ENCODE data around the gene GRP.

GRP gene

DNA sequence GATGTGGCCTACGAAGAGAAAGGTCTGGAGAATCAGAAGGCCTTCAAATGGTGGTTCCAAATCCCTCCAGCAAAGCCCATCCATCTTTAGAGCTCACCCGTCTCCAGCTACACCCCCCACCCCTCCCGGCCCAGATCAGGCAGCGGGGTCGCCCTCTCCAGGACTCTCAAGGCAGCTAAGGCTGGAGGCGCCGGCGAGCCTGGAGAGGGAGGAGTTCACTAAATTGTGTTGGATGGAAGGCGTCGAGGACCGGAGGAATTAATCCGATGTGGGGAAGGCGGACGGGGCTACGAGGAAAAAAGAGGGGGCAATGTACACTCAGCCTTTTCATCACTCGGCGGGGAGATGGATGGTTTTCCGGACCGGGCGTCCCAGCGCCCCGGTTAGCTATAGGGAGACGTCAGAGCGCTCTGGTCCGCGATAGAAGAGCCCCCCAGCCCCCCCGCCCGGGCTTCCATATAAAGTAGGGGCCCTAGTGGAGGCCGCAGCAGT is at the start of gene GRP:
TSS of gene GRP (plus strand) at position 487 of the 492 bp plus-strand sequence. CDS start 108 bp downstream, outside the sequence.
- DNase-seq: no peak

DNA sequence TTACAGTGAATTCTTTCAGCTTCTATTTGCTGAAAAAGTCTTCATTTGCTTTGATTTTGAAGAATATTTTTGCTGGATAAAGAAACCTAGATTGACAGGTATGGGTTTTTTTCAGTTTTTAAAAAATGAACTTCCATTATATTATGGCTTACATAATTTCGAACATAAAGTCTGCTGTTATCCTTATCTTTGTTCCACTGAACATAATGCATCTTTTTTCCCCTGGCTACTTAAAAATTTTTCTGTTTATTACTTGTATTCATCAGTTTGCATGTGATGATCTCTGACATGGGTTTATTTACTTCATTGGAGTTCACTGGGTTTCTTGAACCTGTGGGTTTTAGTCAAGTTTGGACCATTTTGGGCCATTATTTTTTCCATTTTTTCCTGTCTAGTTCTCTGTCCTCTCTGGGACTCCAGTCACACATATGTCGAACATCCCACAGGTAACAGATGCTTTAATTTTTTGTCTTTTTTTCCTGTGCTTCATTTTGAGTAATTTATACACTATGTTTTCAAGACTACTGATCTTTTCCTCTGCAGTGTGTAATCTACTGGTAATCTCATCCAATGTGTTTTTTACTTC is 47.2 kb upstream of the GRP start:
- no peak for DNase-seq

DNA sequence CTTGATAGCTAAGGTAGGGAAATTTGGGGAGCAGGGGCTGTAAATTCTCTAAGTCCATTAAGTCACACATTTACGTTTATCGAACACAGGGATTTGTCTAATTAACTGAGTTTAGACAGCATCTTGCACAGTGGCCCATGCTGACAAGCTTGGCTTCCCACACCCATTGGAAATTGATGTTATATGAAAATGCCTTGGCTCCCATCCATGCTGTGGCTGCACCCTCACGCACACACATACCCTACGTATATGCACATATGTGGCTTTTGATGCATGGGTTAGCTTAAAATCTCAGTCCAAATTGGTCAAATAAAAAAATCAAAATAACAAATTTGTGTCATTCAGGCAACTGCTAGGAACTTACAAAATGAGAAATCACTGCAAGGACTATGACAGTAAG is 42.5 kb upstream of the GRP start:
- DNase-seq: no peak

DNA sequence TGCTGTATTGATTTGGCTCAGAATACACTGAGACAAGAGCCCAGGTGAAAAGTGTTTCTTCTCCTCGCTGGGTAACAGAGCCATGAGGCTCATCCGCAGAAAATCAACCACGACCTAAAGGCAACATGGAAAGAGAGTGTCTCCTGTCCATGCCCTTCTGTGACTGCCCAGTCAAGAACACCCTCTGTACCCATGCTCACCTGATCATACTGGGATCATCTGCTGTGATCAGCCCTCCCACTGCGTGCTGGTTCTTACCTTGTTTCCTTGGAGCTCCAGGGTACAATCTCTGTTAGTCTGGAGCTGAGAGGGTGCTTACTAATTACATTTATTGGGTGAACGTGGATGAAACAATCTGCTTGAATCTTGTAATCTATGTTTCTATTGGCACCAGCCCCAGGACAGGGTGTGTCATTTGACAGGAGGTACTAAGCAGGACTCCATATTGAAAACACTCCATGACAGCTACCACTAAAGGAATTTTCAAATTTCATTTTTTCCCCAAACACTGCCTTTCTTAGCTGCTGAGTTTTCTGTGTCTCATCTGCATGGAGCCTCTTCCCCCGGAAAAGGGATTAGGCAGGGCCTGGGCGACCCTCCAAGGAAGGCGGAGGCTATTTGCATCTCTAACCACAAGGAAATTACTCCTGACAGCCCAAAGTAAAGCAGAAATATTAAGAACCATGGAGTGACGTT is 39.7 kb upstream of the GRP start:
- no peak for DNase-seq

DNA sequence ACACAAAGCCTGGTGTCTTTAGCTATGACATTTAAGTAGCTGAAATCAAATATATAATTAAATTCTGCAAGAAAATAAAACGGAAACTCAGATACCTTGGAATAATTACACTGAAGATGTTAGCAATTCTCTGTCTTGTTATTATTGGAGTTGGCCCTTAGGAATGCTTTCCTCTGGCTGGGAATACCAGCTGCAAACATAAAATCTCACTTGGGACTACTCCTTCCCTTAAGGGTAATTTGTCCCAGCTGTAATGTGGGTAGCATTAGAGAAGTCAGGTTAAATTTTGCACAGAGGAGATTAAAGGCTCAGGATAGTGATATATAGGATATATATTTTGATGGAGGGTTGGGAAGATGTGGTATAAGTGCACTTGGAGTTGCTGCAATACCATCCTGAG is 37.3 kb upstream of the GRP start:
- no peak for DNase-seq

DNA sequence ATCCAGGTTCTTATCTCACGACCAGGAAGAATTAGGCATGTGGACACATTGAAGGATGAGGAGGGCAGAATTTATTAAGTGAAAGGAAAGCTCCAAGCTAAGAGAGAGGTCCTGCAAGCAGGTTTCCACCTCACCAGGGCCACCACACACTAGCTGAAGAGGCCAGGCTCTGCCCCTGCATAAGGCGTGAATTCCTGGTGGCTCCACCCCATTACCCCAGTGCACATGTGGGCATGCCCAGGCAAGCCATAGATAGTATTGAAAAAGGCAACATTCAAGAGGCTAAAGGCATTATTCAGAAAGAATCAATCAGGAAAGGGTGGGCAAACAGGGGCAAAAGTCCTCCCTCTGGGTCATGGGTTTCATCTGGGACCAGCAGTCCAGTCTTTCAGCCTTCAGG is 30.9 kb upstream of the GRP start:
- DNase-seq: no peak

DNA sequence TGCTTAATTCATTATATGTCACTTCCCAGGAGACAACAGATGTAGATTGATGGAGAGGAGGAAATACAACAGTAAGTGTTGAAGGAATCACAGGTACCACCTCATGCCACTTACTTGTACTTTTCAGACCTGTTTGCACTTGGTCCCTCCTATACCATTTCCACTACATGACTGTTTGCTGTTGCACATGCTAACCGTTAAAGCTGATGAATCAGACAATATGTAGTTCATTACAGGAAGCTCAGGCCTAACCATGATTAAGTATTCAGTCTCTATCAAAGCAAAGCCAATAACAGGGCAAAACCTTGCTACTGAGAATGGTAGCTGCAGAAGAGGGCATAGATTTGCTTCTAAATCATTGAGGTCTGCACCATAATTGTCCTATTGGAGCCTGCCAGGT is 30.2 kb upstream of the GRP start:
- no peak for DNase-seq

DNA sequence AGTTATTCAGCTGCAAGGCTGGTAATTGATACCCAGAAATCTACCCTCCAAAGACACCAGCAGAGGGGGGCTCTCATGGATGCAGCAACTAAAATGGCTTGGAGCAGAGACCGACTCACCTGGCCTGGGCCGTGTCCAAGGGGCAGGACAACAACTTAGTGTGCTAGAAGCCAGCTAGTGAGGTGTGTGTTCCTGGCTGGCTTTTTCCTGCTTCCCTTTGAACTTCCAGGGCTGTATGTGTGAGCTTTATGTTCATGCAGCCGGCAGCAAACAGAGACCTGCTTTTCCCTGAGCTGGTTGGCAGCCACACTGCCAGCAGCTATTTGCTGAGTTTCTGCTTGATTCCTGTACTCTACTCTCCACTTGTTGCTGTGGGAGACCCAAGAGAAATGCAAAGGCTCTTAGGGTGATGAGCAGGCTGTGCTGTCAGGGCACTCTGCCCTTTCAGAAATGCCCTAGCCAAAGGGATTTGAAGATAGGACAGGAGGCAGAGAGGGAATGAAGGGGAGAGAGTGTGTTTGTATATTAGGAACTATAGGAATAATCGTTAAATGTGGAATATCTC is 23.7 kb upstream of the GRP start:
- DNase-seq: no peak

DNA sequence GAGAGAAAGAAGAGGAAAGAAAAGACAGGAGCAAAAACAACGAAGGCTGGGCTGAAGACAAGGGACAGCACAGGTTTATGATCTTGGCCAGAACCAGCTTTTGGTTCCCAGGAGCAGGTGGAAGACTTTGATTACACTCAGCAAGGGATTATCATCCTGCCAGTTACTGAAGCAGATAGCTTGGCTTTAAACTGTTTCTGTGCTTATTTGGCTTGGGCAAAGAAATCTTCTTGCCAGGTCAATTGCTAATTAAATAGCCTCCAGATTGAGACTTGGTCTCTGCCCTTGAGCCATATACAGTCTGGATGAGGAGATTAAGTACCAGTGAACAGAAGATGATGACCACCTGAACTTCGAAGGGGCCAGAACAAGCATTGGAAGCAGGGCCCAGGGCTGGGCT is 22.3 kb upstream of the GRP start:
- DNase-seq: no peak

DNA sequence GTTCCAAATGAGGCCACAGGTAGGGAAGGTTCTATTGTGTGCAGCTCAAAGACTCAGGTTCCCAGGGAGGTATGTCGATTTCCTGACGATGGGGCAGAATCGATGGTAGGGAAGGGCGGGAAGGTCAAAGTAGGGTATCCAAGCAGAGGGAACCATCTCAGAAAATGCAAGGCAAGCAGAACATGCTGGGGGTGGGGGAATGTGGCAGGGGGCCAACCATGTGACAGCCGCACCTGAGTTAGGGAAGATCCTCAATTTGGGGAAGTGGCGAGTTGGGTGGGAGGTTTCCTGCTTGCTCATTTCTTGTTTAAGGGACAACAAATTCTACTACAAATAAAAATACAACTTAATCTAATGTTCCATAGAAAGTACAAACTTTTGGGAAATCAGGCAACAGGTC is 21.7 kb upstream of the GRP start:
- no peak for DNase-seq

DNA sequence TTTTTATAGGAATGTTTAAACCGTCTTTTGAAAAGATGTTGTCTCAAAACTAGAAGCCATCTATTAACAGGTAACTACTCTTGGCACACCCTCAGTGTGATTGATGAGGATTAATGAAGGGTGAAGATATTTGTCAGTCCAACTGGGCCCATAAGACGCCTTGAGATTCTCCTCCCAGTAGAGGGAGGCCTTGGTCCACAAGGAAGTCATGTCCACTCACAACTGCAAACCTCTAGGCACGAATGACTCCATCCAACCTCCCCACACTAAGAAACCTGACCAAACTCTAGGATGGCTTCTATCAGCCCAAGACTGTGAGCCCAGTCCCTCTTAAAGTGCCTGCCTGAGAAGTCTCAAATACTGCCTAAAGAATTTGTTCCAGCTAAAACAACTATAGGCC is 19.2 kb upstream of the GRP start:
- no peak for DNase-seq

DNA sequence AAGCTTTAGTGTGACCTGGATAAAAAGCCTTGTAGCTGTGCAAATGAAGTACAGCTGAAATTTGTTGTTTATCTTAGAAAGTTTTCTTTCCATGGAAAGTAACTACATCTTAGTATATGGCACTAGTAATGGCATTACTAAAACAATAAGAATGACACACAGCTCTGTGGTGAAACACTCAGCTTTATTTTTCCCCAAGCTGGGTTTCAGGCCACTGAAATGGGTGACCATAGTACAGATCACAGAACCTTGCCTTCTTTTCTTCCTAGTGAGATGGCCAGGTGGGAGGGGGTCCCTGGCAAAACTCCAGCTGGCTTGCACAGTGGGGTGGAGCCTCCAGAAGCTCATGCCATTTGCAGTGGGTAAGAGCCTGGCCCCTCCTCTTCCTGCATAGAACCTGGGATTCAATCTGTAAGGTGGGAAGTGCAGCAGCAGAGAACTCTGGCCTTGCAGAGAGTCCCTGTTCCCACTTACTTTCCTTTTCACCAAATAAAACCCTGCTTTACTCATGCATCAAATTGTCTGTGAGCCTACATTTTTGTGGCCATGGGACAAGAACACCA is 17.6 kb upstream of the GRP start:
- no peak for DNase-seq

DNA sequence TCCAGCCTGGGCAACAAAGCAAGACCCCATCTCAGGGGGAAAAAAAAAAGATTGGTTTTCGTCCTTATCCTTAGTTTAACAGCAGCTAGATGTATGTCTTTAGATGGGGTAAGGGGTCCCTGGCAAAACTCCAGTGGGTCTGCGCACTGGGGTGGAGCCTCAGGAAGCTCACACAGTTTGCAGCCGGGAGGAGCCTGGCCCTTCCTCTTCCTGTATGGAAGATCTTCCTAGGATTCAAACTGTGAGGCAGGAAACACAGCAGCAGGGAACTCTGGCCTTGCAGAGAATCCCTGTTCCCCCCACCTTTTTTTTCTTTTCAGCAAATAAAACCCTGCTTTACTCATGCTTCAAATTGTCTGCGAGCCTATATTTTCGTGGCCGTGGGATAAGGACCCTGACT is 12.5 kb upstream of the GRP start:
- DNase-seq: no peak

DNA sequence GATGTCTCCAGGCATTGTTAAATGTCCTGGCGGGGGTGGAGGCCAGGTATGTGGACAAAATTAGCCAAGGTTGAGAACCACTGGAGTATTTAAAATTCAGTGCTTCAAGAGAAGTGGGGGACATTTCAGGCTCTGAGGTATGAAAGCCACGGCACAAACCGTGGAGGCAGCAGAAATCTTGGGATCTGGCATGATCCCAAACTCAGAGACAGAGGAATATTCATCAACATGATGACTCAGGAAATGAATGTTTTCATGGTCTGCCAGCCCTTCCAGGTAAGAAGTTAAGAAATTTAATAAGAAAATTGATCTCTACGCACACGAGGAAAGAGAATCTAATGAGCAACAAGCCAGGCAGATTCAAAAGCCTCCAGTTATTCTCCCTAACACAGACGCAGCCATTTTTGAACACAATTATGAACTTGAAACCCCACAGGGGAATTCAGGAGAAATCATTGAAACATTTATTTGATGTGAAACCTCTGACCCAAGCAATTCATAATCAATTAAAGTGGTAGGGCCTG is 11.3 kb upstream of the GRP start:
- DNase-seq: no peak

DNA sequence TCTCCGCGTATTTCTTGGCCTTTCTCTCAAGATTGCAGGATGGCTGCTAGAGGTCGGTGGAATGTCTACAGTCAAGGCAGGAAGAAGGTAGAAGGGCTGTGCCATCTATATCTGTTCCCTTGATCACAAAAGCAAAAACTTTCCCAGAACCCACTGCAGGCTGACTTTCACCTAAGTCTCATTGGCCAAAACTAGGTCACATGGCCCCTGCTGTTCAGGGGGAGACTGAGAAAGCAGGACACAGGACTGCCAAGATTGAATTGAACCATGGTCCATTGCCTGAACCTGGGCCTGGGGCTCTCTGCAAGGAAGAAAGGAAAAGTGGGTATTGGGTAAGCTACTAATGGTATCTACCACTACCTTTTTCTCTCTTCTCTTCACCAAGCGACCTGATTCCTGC is 9.7 kb upstream of the GRP start:
- DNase-seq: no peak

DNA sequence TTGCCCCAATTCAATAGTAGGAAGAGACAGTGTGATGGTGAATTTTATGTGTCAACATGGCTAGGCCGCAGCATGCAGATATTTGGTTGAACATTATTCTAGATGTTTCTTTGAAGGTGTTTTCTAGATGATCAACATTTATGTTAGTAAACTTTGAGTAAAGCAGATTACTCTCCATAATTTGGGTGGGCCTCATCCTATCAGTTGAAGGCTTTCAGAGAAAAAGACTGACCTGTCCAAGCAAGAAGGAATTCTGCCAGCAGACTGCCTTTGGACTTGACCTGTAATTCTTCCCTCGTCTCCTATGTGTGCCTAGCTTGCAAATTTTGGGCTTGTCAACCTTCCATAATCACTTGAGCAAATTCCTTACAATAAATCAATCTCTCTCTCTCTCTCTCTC is 8.3 kb upstream of the GRP start:
- DNase-seq: no peak

DNA sequence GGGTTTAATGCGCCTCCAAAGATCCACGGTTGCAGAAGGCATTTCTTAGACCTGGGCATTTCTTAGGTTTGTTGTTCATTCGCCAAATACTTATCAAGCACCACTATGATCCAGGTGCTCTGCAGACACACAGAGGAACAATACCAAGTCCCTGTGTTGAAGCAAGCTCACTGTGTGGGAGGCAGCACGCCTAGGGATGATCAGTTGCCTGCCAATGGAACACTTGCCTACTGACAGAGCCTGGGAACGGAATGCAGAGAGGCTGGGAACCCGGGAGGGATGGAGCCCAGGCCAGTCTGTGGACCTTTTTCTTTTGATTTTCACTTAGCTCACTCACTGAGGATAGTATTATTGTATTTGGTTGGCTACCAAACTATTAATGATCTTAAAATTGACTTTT is 1.9 kb upstream of the GRP start:
- no peak for DNase-seq

DNA sequence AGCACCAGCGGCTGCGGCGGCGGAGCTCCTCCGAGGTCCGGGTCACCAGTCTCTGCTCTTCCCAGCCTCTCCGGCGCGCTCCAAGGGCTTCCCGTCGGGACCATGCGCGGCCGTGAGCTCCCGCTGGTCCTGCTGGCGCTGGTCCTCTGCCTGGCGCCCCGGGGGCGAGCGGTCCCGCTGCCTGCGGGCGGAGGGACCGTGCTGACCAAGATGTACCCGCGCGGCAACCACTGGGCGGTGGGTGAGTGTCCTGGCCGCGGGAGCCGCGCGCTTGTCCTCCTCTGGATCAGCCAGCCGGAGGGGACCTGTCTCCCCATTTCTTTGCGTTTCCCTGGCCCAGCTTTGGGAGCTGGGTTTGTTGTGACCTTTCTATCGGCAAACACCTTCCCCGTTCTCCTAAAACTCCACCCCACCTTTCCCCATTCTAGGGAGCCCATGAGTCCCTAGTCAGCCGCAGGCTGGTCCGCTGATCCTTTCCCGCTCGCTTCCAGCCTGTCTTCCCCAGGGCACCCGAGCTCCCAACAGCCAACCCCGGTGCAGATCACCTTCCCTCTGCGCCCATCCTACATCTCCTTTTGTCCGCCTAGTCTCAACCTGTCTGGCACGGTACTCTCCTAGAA is 316 bp downstream of the GRP start:
- DNase-seq: no peak

DNA sequence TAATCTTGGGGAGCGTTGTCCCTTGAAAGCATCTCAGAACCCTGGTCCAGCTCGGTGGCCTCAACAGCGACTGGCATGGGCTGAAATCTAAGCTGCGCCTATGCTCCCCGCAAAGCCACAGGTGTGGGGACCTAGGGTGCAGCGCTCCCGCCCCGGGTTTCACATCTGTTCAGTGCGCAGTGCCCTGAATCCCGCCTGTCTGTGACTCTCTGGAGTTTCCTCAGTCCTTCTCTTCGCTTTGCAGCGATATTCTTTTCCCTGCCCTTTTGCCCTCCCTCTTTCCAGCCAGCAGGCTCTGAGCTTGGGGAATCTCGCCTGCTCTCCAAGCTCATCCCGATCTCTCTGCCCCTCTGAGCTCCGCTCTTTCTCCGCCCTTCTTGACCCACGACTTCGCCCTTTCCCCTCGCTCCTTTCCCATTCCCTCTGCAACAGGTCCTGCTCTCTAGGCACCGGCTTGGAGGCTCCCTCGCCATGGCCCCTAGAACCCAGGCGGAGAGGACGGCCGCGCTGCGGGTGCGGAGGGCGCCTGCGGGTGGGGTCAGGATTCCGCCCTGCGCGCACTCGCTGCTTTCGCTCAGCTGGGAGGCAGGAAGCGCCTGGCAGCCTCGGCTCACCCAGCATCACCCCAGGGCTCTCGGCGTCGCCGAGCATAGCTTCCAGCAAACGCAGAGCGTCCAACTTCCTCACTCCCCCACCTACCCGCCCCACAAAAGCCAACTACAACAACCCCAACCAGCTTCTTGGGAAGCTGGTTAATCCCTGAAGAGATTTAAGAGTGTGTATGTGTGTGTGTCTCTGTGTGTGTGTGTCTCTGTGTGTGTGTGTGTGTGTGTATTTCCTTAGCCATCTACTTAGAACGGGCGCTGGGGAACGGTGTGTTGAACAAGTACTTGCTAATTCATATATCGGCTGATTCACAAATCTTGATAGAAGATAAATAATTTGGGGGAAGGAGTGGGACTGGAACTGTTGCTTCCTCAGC is 1.1 kb downstream of the GRP start:
- DNase-seq: no peak

DNA sequence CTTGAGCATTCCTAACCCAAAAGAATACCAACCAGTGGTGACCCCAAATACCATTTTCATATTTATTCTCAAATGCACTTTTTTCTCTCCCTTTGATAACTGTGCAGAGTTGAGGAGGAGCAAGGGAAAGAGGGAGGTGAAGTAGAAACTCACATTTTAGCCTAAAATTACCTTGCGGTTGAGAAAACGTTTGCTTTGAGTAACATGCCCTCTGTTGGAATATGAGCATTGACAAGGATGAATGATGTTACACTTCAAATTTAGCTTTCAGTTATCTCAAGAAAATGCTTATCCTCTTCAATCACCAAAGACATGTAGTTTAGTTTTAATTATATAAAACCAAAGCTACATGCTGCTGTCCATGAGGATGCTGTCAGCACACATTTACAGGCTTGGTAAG is 2.4 kb downstream of the GRP start:
- DNase-seq: no peak

DNA sequence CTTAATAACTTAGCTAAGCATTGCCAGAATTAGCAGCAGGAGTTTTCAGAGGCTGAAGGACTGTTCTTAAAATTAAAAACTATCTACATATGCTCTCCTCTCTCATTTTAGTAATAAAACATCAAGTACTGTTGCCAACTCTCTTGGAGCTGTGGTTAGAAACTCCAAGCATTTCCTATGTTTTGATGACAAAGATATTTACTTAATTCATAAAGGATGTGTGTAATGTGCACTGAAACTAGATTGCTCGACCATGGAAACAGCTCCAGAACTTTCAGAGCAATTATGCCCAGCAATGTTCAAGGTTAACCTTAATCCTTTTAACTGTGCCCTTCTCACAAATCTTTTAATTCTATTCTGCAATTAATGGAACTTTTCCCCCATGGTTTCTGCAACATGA is 8.4 kb downstream of the GRP start:
- no peak for DNase-seq

DNA sequence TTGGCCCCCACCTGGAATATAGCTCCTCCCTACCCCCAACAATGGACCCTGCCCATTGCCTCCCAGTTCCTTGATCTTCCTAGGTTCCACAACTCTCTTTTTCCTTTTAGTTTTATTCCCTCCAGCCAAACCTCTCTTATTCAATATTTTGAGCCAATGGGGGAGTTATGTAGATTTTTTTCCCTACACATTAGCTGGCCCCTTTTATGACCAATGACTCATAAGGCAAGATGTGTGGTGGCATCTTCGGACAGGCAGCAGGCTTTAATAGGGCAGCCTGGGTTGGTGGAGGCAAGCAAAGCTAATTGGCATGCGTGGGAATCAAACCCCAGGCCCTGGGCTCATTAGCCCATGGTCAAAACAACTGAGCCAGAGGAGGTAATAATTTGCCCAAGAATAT is 9.2 kb downstream of the GRP start:
- no peak for DNase-seq
